ENCODE measurements around the gene ZNF229. TPM values are rescaled to one million over a fixed set of nuclear protein-coding genes. Genes with fewer than 3 reads are reported as not detected.
"Not testable (repeated sequence)": the region's sequence is repeated elsewhere in the genome, so short reads cannot be mapped to it uniquely, and the experiment has no call there.

ZNF229 gene
- 12.6 and 13.4 TPM in 2 replicates for total RNA-seq

DNA sequence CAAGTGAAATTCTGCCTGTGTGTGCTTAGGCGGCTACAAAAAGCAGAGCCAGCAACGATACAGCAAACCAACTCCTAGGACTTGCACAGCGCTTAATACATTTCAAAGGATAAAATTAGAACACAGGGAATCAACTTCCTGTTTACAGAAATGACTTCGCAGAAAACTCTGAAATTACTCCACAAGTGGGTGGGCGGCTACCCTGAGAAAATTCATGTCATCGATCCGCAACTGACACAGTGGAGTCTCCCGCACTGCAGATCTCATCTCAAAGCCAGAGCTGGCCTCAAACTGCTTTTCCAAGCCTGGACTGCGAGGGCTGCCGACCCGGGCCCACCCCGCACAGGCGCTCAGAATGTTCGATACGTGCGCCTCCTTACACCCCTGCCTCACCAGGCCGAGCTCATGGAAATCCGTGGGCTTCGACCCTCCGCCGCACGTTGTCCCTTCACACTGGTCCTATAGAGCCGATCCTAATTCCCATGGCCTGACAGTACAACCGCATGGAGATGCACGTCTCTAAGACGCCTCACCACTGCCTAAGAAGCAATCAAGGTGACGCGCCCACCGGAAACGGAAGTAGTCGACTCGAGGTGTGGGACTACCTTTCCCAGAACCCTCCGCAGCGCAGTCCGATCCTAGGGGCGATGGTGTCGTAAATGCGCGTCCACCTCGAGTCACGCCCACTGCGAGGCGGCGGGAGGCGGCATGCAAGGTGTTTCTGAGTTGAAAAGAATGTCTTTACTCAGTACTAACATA, at the start of gene ZNF229:
Gene ZNF229 (minus strand): TSS at position 557 of the 759 bp plus-strand sequence. CDS start 5,625 bp downstream, outside the sequence.
- peak; percentile 96 for DNase-seq (ENCODE audit: low read depth)
- TF ChIP-seq, protein P1, sequence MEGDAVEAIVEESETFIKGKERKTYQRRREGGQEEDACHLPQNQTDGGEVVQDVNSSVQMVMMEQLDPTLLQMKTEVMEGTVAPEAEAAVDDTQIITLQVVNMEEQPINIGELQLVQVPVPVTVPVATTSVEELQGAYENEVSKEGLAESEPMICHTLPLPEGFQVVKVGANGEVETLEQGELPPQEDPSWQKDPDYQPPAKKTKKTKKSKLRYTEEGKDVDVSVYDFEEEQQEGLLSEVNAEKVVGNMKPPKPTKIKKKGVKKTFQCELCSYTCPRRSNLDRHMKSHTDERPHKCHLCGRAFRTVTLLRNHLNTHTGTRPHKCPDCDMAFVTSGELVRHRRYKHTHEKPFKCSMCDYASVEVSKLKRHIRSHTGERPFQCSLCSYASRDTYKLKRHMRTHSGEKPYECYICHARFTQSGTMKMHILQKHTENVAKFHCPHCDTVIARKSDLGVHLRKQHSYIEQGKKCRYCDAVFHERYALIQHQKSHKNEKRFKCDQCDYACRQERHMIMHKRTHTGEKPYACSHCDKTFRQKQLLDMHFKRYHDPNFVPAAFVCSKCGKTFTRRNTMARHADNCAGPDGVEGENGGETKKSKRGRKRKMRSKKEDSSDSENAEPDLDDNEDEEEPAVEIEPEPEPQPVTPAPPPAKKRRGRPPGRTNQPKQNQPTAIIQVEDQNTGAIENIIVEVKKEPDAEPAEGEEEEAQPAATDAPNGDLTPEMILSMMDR (IDR thresholded peaks at IDR 0.05; ENCODE audit: insufficient read depth, low read depth, low read length), result no peak
- H3K4me3 ChIP-seq (ENCODE audit: low read depth, low read length), result peak within 1 kb of the TSS; percentile 96

DNA sequence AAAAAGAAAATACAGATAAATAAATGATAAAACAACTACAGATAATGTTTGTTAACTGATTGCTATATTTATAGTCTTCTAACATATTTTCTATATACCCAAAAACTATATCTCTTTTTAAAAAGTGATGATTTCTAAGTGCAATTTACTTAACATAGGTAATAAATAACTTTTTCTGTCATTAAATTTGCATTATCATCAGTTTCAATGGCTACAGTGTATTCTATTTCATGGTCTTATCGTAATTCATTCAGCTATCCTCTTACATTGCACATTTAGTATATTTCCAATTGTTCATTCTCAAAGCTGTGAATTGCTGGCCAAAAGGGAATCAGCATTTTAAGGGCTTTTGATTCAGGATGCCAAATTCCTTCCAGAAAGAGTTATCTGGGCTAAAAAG, 48.4 kb upstream of the ZNF229 start:
- TF ChIP-seq, protein P1 (IDR thresholded peaks at IDR 0.05; ENCODE audit: insufficient read depth, low read depth, low read length), result no peak
- DNase-seq (ENCODE audit: low read depth), result no peak
- H3K4me3 ChIP-seq (ENCODE audit: low read depth, low read length), result no peak overlapping the region

DNA sequence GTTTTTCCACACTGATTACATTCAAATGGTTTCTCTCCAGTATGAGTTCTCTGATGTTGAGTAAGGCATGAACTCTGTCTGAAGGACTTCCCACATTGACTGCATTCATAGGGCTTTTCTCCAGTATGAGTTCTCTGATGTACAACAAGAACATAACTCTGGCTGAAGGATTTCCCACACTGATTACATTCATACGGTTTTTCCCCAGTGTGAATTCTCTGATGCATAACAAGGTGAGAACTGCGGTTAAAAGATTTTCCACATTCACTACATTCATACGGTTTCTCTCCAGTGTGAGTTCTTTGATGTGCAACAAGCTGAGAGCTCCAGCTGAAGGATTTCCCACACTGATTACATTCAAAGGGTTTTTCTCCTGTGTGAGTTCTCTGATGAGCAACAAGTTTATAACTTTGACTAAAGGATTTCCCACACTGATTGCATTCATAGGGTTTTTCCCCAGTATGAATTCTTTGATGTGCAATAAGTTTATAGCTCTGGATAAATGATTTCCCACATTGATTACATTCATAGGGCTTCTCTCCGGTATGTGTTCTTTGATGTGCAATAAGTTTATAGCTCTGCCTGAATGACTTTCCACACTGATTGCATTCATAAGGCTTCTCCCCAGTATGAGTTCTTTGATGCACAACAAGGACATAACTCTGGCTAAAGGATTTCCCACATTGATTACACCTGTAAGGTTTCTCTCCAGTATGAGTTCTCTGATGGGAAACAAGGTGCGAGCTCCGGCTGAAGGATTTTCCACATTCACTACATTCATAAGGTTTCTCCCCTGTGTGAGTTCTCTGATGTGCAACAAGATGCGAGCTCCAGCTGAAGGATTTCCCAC, 28.5 kb upstream of the ZNF229 start:
- DNase-seq (ENCODE audit: low read depth), result peak; percentile 19
- TF ChIP-seq, protein P1 (IDR thresholded peaks at IDR 0.05; ENCODE audit: insufficient read depth, low read depth, low read length), result no peak
- H3K4me3 ChIP-seq (ENCODE audit: low read depth, low read length), result no peak overlapping the region

DNA sequence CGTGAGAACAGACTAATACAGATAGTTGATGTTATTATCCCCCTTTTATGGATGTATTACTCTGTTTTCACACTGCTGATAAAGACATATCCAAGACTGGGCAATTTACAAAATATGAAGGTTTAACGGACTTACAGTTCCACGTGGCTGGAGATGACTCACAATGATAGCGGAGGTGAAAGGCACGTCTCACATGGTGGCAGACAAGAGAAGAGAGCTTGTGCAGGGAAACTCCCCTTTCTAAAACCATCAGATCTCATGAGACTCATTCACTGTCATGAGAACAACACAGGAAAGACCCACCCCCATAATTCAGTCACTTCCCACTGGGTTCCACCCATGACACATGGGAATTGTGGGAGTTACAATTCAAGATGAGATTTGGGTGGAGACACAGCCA, 20.5 kb upstream of the ZNF229 start:
- not testable (repeated sequence) for DNase-seq (ENCODE audit: low read depth); H3K4me3 ChIP-seq (ENCODE audit: low read depth, low read length)

DNA sequence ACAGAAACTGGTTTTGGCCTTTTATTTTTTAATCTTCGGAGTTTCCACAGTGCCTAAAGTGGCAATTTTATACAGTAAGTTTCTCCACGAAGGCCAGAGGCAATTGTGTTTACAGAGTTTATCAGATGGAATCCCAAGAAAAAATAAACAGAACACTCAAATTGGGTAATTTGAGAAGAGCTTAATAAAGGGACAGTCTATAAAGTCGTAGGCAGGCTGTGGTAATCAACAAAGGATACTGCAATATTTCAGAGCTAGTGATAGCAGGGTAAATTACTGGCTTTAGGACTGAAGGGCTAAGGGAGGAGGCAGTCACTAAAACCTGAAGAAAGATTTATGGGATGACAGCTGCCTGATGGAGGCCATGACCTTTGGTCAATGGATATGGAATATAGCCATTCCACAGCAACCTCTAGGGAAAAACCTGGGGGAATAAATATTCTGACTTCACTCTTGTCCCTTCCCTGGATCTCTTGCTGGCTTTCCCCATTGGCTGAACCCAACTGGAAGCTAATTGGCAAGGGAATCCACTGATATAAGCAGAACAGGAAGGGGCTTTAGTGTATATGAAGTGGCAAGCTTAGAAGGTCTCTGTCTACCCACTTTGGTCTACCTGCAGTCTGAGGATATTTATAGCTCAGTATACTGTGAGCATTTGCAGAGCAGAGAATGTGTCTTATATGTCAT, 14.5 kb upstream of the ZNF229 start:
- H3K4me3 ChIP-seq (ENCODE audit: low read depth, low read length); DNase-seq (ENCODE audit: low read depth): not testable (repeated sequence)

DNA sequence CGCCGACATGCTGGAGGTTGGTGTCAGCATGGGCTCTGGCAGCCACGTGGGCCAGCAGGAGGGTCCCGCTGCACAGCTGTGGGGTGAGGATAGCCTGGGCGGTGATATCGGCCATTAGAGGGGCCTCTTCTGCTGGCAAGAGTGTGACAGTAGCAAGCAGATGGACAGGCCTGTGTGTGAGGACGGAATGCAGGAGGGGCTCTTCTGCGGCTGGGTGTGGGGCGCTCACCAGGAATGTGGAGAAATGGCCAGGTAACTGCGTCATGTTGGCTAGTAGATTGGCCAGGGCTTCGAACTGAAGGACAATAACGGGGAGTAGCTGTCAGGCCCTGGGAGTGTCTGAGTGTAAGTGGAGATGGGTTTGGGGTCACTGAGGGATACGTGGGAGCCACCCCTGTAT, 7.7 kb upstream of the ZNF229 start:
- not testable (repeated sequence) for DNase-seq (ENCODE audit: low read depth)

DNA sequence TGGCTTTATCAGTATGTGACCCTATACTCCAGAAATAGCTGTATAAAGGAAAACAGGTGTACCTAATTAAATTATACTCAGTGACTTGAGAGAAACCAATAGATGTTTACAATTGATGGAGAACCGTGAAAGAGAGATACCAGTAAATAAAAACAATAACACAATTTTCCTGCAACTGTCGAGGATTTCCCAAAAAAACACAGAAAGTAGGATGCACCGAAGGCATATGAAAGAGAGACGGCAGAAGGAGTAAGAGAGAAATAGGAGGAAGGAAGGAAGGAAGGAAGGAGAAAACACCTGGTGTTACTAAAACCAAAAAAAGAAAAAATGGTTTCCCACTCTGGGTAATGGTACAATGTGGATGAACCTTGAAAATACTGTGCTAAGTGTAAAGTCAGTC, 6.8 kb upstream of the ZNF229 start:
- TF ChIP-seq, protein P1 (IDR thresholded peaks at IDR 0.05; ENCODE audit: insufficient read depth, low read depth, low read length), result no peak
- peak; percentile 2 for DNase-seq (ENCODE audit: low read depth)
- H3K4me3 ChIP-seq (ENCODE audit: low read depth, low read length), result no peak overlapping the region

More for the DNA sequence above, 7.7 kb upstream of the ZNF229 start:
- H3K4me3 ChIP-seq (ENCODE audit: low read depth, low read length), result not testable (repeated sequence)

DNA sequence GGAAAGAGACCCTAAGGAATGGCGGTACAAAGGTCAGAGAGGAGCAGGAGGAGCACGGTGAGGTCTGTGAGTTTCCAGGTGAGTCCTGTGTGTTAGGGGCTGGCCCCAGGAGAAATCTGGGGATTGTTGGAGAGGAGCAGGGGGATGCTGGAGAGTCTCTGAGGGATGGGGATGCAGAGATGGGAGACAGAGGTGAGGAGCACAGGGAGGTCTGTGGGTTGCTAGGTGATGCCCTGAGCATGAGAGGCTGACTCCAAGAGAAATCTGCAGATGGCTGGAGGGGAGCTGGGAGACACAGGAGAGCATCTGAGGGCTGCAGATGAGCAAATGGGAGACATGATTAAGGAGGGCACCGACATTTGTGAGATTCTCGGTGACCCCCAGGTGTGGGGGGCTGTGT, 4.1 kb upstream of the ZNF229 start:
- no peak for DNase-seq (ENCODE audit: low read depth)

More for the DNA sequence above, 4.1 kb upstream of the ZNF229 start:
- H3K4me3 ChIP-seq (ENCODE audit: low read depth, low read length), result no peak overlapping the region
- TF ChIP-seq, protein P1 (IDR thresholded peaks at IDR 0.05; ENCODE audit: insufficient read depth, low read depth, low read length), result no peak
